Iris pigment epithelial cell (primary cell): Measurements from ENCODE around the gene OR2K2.
"Not testable (repeated sequence)": the region's sequence is repeated elsewhere in the genome, so short reads cannot be mapped to it uniquely, and the experiment has no call there.

Experiments
- DNase-seq: peaks from one replicate; pipeline ENCODE4 v3.0.0-alpha.2; 2011; ENCODE audit warnings: low read depth

Gene OR2K2, protein sequence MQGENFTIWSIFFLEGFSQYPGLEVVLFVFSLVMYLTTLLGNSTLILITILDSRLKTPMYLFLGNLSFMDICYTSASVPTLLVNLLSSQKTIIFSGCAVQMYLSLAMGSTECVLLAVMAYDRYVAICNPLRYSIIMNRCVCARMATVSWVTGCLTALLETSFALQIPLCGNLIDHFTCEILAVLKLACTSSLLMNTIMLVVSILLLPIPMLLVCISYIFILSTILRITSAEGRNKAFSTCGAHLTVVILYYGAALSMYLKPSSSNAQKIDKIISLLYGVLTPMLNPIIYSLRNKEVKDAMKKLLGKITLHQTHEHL

DNA sequence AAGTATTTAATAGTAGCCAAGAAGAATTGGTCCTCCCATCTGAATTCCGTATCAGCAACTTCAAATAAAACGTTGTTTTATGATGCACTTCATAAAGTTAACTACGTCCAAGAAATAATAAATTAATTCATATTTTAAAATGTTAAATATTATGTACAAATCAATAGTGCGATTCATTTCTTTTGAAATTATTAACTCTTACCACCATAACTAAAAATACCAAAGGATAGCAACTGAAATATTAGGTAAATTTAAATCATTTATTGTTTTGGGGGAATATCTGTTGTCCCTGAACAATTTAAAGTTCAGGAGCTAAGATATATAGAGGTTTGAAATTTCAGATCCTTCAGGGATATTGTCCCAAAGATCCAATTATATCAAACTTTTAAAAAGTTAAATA, at the start of gene OR2K2:
TSS of gene OR2K2 (minus strand) at position 101 of the 400 bp plus-strand sequence. CDS start 1,791 bp downstream, outside the sequence.
- no peak for DNase-seq

DNA sequence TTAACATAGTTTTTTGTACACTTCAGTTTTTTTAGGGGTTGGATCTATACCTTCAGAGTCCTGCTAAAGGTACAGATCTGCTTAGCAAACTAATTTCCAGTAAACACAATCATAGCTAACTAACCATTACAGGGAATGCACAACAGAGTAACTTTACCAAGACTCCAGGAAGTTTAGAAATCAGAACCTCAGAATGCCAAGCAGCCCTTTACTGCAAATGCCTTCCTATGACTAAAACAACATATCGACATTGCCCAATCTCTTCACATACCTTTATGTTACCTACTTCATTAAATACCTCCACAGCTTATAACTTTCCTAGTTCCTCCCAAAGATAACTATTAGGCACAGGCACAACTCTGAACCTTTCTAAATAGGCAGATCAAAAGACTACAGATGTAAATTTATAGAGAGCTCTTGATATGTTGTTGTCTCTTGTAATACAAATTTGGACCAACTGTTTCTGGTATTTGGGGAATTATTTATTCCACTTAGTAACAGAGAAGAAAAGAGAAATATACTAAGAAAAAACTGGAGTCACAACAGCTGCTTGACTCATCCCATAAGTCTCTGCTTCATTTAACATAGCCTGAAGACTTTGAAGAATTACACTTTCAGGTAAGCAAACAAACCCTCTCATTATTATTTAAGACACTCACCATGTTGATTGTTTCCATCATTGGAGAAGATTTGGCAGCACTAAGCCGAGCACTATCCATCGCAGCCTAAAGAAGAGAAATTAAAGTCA, 46.0 kb upstream of the OR2K2 start:
- DNase-seq: peak; percentile 65

DNA sequence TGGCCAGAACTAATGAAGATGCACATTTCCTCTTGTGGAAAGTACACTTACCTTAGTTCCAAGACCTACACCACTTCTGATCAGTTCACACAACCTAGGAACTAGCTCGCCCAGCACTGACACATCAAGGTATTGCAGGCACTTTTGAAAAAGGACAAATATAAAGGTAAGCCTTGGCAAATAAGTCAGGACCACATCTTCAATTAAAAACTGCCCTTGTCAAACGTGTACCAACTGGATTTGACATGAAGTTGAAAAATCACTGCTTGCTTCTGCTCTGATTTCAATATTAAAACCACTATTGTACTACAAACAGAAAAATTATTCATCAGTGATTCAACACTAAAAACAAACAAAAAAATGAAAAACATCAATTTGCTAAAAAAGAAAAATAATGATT, 45.0 kb upstream of the OR2K2 start:
- DNase-seq: no peak

DNA sequence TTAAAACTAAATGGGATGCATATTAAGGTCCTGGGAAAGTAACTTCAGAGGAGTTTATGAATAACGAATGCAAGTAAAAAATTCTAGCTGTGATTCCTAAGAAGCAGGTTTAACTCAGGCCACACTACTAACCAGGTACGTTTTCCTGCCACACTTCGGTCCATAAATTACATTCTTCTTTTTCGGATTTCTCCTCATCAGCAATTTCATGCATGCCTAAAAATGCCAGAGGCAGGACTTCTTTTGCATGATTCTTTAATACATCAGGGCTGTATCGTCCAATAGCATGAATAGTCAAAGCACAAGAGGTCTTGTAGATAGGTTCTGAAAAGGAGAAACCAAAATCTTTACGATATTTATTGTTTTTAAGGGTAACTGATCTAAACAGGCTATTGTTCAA, 42.3 kb upstream of the OR2K2 start:
- no peak for DNase-seq

DNA sequence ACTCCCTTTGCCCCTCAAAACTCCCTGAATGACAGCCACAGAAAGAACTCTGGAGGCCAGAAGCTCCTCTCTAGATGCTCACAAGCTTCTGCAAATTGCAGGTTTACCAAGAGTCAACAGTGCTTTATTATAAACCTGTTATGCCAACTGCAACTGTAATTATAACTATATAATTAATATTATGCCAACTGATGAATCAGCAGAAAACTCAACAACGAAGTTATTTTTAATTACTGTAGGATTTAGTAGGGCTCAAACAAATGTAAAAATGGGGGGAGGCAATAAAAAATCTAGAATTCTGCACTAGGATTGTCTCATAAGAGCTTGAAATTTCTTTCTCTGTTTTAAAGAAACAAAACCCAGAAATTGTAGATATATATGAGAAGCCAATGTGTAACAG, 37.0 kb upstream of the OR2K2 start:
- no peak for DNase-seq

DNA sequence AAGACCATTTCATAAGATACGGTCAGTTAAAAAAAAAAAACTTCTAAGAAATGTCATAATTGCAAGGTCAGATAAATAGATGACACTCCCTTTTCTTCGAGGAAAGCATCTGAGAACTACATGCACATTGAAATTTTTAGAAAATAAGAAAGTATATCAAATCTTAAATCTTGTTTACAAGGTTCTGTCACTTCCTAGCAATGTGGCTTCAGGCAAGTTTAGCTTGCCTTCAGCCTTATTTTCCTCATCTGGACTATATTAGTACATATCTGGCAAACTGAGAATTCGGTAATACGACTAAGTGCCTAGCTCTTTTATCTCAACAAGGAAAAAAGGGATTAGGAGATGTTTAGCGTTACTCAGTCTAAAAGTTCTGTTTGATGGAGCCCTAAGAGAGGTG, 32.5 kb upstream of the OR2K2 start:
- no peak for DNase-seq

DNA sequence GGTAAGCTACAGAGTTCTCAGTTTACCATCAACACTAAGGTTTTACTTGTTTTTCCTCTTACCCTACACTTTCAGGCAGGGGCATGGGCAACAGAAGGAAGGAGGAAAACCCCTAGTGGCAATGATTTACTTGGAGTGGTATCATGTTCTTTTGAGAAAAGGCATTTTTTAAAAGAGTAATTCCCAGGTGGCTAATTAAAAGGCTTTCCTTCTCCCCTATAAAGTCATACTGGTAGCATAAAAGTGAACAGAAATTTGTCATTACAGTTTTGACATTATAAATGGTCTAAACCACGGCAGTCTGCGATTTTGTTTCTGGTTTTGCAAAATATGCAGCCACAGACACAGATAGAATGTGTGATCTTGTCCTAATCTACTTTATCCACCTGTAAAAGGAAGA, 30.9 kb upstream of the OR2K2 start:
- no peak for DNase-seq

DNA sequence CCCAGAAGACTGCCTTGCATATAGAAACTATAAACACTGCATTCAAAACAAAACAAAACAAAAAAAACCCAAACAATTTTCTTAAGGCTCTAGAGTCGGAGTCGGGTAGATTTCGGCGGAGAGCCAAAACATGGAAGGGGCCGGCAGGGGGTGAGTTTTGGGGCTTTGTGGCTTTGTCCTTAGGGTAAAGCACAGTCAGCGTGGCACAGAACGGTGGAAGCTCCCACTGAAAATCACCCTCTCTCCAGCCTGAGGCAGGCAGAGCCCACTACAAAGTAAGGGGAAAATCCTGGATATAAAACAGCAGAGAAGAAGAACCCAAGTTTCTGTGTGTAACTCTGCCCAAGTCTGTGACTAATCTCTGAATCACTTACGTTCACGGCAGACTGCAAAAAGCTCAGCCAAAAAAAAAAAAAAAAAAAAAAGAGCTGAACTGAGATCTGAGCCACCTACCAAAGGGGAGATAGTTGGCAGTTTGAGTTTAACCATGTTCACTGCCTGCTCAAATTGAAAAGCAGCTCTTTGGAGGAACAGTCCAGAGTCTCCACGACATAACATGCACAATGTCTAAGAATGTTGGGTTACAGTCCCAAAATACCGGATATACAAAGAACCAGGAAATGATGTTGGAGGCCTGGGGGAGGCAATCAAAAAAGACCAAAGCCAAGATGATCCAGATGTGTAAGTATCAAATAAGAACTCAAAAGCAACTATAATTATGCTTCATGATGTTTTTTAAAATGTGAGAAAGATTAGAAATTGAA, 26.6 kb upstream of the OR2K2 start:
- peak; percentile 89 for DNase-seq

DNA sequence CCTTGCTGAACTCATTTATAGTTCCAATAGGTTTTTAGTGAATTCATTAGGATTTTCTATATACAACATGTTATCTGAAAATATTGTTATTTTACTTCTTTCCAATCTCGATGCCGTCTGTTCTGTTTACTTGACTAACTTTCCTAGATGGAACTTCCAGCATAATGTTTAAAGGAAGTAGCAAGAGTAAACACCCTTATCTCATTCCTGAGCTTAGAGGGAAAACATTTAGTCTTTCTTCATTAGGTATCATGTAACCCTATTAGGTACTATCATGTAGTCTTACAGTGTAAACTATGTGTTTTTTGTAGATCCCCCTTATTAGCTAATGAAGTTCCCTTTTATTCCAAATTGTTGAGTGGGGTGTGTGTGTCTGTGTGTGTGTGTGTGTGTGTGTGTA, 22.5 kb upstream of the OR2K2 start:
- DNase-seq: no peak

DNA sequence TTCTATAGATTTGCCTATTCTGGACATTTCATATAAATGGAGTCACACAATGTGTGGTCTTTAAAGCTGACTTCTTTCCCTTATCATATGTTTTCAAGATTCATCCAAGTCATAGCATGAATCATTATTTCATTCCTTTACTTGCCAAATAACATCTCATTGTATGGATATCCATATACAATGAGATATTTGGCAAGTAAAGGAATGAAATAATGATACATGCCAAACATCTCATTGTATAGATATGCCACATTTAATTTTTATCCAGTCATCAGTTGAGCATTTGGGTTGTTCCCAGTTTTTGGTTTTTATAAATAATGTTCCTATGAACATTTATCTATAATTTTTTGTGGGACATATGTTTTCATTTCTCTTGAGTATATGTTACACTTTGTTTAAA, 20.5 kb upstream of the OR2K2 start:
- DNase-seq: no peak

DNA sequence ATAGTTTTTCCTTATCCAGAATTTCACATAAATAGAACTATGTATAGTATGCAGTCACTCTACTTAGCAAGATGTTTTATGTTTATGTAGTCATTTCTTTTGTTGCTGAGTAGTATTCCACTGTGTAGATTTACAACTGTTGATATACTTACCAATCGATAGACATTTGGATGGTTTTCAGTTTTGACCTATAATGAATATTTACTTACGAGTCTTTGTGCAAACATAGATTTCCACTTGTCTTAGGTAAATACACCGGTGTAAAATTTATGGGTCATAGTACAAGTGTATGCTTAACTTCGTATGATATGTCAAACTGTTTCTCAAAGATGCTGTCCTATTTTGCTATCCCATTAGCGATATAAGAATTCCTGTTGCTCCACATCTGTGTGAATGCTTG, 19.7 kb upstream of the OR2K2 start:
- DNase-seq: no peak

DNA sequence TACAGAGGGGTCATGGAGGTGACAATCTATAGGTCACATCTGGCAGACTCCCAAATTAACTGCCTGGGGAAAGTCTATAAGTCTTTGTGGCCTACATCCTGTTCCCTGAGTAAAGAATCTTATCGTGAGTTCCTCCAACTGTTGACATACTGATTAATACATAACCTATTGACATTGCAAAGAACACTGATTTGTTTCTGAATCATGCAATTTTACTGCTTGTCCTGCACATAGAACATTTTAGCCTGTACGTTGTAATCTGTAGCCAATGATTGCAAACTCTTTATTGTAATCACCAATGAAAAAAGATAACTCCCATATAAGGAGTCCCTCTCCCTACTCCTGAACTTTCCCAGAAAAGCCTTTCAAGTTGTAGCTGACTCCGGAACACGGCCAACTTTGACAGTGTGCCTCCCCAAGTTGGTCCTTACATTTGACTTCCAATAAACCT, 18.8 kb upstream of the OR2K2 start:
- DNase-seq: peak; percentile 26

DNA sequence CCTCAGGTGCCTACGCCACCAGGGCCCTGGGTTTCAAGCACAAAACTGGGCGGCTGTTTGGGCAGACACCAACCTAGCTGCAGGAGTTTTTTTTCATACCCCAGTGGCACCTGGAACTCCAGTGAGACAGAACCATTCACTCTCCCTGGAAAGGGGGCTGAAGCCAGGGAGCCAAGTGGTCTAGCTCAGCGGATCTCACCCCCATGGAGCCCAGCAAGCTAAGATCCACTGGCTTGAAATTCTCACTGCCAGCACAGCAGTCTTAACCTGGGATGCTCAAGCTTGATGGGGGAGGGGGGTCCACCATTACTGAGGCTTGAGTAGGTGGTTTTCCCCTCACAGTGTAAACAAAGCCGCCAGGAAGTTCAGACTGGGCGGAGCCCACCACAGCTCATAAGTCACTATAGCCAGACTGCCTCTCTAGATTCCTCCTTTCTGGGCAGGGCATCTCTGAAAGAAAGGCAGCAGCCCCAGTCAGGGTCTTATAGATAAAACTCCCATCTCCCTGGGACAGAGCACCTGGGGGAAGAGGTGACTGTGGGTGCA, 4.4 kb upstream of the OR2K2 start:
- DNase-seq: peak; percentile 8

DNA sequence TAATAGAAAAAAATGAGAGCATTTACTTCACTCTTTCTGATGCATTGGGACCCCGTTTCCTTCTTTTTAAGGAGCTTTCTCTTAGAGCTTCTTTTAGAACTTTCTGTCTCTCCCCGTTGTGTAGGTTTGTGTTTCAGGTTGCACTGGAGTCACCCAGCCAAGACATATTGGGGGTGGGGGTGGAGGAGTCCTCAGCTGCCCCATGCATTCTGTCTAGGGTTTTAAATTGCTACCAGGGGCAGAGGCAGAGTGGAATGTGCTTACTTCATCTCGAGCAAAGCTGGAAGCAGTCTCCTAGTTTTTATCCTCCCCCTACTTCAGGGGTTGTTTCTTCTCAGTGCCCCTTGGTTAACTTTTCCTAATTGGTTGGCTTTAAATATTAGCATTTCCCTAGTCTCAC, 9.4 kb downstream of the OR2K2 start:
- no peak for DNase-seq

DNA sequence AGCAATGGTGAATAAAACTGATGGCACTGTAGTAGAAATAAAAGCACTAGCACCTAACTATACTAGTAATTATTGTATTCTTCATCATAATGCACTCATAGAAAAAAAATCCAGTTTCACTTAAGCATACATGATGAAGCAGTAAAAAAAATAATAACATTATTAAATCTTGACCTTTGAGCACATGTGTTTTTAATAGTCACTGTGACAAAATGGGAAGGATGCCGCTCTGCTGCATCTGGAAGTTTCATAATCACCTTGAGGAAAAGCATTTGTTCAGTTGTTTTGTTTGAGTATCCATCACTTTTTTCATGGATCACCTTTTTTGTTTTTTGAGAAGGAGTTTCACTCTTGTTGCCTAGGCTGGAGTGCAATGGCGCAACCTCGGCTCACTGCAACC, 13.2 kb downstream of the OR2K2 start:
- DNase-seq: no peak

DNA sequence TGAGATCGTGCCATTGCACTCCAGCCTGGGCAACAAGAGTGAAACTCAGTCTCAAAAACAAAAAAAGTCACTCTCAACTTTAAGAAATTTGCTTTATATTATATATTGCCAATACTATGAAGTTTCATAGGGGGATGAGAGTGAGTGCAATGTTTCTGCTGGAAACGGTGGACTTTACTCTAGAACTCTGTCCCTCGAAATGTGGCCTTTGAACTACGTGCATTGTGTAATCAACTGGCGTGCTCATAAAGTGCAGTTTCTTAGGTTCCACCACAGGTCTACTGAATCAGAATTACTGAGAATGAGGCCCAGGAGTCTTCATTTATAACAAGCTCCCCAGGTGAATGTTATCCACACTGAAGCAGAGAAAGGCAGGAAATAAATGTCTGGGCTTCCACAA, 24.1 kb downstream of the OR2K2 start:
- DNase-seq: no peak

DNA sequence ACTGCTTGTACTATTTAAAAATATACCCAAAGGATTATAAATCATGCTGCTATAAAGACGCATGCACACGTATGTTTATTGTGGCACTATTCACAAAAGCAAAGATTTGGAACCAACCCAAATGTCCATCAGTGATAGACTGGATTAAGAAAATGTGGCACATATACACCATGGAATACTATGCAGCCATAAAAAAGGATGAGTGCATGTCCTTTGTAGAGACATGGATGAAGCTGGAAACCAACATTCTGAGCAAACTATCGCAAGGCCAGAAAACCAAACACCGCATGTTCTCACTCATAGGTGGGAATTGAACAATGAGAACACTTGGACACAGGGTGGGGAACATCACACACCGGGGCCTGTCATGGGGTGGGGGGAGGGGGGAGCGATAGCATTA, 26.0 kb downstream of the OR2K2 start:
- not testable (repeated sequence) for DNase-seq

DNA sequence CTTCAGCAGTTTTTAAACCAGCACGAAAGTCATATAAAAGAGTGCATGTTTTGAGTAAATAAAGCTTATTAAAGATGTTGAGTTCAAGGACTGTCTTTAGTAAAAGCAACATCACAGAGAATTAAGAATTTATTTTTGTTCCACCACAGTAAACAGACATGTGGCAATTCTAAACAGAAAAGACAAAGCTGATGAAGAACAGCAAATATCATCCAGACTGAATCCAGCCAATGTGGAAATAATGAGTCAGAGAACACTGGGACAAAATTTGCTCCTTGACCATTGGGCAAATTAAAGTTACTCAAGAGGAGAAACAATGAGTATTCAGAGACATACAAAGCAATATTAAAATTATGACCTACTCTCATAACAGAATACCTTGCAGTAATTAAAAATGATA, 28.8 kb downstream of the OR2K2 start:
- DNase-seq: peak; percentile 88

DNA sequence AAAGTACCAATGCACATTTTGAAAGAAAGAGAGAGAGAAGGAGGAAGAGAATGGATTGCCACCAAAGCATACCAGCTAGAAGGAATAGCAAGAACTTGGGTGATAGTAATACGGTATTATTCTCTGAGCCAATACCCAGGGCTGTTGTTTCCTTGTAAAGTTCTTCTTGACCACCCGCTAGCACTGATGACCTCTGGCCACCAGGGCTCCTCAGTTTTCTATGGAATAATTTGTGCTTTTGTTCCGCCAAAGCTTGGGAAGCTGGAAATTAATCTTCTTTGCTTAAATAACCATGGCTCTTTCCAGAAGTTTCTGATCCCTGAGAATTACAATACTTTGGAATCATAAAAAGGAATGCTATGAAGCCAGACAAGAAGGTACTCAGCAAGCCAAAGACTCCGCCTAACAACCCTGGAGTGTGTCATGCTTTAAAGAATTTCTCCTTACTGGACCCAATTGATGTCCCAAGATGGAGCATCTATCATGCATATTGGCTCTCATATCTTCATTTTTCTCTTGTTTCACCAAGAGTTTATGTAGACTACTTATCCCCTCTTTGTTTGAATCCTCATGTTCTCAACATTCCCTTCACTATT, 29.8 kb downstream of the OR2K2 start:
- no peak for DNase-seq

DNA sequence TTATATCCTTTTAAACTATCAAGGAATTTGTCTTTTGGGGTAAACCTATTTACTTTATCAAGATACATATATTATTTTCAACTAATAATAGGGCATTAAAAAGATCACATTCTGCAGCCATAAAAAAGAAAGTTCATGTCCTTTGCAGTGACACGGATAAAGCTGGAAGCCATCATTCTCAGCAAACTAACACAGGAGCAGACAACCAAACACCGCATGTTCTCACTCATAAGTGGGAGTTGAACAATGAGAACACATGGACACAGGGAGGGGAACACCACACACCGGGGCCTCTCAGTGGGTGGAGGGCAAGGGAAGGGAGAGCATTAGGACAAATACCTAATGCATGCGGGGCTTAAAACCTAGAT, 30.4 kb downstream of the OR2K2 start:
- DNase-seq: not testable (repeated sequence)

DNA sequence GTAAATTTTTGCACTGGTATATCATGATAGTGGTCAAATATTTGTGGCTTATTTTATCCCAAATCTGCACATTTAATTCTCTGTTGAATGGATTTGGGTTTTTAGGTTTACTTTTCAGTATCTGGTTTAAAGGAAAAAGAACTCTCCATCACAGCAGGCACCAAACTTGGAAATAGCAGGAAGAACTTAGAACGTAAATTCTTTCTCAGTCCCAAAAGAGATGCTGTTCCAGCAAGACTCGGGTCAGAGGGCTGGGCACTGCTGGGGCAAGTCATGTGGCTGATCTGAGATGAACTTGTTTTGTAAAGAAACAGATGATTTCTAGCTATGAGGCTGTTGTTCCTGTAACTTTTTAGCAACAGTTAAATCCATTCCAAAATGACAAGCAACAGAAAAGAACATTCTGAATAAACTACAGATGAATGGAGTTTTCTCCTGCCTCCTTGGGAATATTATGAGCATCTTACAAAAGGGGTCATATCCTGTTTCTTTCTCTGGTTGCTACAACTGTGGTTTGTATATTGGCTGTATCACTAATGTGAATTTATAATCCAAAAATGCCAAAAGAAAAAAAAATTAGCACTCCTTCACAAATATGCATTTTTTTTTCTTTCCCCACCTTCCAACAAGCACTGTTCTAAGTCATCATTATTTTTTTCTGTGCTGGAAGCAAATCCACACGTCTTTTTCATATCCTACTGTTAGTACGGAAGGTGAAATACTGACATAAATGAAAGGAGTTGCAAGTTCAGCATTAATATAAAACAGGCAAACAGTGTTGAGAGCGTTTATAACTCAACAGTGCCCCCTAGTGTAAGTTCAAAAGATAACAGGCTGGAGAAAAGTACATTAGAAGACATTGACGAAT, 31.1 kb downstream of the OR2K2 start:
- DNase-seq: peak; percentile 72
